ENCODE results near the gene SCN3A. TPM values are rescaled to one million over a fixed set of nuclear protein-coding genes. Genes with fewer than 3 reads are reported as not detected.

Gene SCN3A
- total RNA-seq, 4 donors from 2014 or later: 0.17 to 0.97 (median 0.38) TPM

DNA sequence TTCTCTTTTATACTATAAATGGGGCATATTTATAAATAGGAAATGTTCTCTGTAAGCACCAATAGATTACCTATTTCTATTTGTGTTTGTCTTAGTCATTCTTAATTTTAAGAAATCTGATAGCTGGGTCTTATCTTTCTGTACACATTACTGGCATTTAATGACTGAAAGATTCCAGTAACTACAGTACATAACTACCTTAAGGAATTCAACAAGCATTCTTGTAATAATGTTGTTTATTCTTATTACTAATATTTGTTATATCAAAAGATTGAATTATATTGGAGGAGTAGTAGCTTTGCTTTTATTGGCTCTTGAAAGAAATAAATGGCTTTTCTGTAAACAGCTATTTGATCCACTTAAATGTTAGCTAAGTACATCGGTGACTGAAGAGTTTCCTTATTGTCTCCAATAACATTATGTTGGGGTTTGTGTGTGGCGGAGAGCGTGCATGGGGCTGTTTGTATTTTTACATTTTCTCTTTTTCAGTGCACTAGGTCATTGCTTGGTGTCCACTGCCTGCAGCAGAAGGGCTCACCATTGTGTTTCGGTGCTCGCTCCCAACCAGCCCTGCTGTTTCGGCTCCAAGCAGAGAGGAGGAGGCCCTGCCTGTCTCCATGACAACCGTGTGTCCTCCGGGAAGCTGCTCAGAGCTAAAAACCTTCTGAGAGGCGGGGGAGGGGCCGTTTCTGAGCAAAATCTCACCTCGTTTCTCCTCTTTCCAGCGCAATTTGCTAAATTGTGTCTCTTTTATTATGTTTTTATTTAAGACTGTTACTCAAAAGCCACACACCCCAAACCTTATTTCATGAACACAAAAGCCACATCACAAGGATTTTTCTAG lies 136.0 kb downstream of the SCN3A start:
- no peak for TF ChIP-seq POLR2A (IDR thresholded peaks at IDR 0.05)
- TF ChIP-seq EP300 (IDR thresholded peaks at IDR 0.05): no peak
- TF ChIP-seq, protein P1, sequence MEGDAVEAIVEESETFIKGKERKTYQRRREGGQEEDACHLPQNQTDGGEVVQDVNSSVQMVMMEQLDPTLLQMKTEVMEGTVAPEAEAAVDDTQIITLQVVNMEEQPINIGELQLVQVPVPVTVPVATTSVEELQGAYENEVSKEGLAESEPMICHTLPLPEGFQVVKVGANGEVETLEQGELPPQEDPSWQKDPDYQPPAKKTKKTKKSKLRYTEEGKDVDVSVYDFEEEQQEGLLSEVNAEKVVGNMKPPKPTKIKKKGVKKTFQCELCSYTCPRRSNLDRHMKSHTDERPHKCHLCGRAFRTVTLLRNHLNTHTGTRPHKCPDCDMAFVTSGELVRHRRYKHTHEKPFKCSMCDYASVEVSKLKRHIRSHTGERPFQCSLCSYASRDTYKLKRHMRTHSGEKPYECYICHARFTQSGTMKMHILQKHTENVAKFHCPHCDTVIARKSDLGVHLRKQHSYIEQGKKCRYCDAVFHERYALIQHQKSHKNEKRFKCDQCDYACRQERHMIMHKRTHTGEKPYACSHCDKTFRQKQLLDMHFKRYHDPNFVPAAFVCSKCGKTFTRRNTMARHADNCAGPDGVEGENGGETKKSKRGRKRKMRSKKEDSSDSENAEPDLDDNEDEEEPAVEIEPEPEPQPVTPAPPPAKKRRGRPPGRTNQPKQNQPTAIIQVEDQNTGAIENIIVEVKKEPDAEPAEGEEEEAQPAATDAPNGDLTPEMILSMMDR (IDR thresholded peaks at IDR 0.05): no peak
- TF ChIP-seq POLR2AphosphoS5 (IDR thresholded peaks at IDR 0.05): no peak
- H3K27ac ChIP-seq: no peak overlapping the region
- 19% methylated on average over 12 of the region's 12 CpGs for WGBS
- H3K9me3 ChIP-seq: no peaks in the 10 kb centered on the region
- no peaks in the 10 kb centered on the region for H3K27me3 ChIP-seq
- no peaks in the 10 kb centered on the region for H3K4me1 ChIP-seq
- no peak overlapping the region for H3K4me3 ChIP-seq
- H3K36me3 ChIP-seq: no peaks in the 10 kb centered on the region
- DNase-seq (ENCODE audit: low spot score in 2 of 2): no peak

GRCh38 chr2:165064743-165065142 lies 139.1 kb downstream of the SCN3A start:
- no peaks in the 10 kb centered on the region for H3K36me3 ChIP-seq
- H3K4me3 ChIP-seq: no peak overlapping the region
- no peak overlapping the region for H3K27ac ChIP-seq
- no peaks in the 10 kb centered on the region for H3K27me3 ChIP-seq
- H3K4me1 ChIP-seq: no peaks in the 10 kb centered on the region
- no peak for DNase-seq (ENCODE audit: low spot score in 2 of 2)
- no peak for TF ChIP-seq EP300 (IDR thresholded peaks at IDR 0.05)
- TF ChIP-seq, protein P1 (IDR thresholded peaks at IDR 0.05): no peak
- no peak for TF ChIP-seq POLR2AphosphoS5 (IDR thresholded peaks at IDR 0.05)
- TF ChIP-seq POLR2A (IDR thresholded peaks at IDR 0.05): no peak
- no peaks in the 10 kb centered on the region for H3K9me3 ChIP-seq
- WGBS: 87% methylated on average over 3 of the region's 3 CpGs

DNA sequence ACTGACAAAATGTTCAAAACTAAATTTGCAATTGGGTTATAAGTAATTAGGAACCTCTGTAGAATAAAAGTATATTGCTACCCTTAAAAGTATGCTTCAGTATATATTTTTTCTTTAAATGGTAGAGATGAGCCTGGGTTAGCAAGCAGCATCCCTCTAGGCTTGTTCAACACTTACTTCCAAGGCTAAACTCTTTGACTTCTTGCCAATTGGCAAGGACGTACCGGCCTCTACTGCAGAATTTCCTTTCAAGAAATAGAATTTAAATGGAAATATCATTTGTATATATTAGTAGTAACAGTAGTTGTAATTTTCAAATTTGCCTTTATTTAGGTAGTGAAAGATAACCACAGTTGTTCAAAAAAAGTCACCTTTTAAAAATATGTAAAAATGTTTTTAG lies 143.4 kb downstream of the SCN3A start:
- 48% methylated on average over 2 of the region's 2 CpGs for WGBS

GRCh38 chr2:165058476-165059265 lies 145.2 kb downstream of the SCN3A start:
- WGBS: 50% methylated on average over 2 of the region's 2 CpGs
- no peaks in the 10 kb centered on the region for H3K36me3 ChIP-seq
- H3K4me1 ChIP-seq: no peaks in the 10 kb centered on the region
- no peak overlapping the region for H3K27ac ChIP-seq
- H3K4me3 ChIP-seq: no peak overlapping the region
- H3K27me3 ChIP-seq: no peaks in the 10 kb centered on the region
- no peak for DNase-seq (ENCODE audit: low spot score in 2 of 2)
- H3K9me3 ChIP-seq: no peaks in the 10 kb centered on the region
- TF ChIP-seq POLR2AphosphoS5 (IDR thresholded peaks at IDR 0.05): no peak
- TF ChIP-seq POLR2A (IDR thresholded peaks at IDR 0.05): no peak
- no peak for TF ChIP-seq EP300 (IDR thresholded peaks at IDR 0.05)
- TF ChIP-seq, protein P1 (IDR thresholded peaks at IDR 0.05): no peak

More for the DNA sequence above, 143.4 kb downstream of the SCN3A start:
- H3K36me3 ChIP-seq: no peaks in the 10 kb centered on the region
- no peaks in the 10 kb centered on the region for H3K4me1 ChIP-seq
- H3K4me3 ChIP-seq: no peak overlapping the region
- no peaks in the 10 kb centered on the region for H3K27me3 ChIP-seq
- no peak for DNase-seq (ENCODE audit: low spot score in 2 of 2)
- TF ChIP-seq POLR2A (IDR thresholded peaks at IDR 0.05) (no peak), POLR2AphosphoS5 (IDR thresholded peaks at IDR 0.05) (no peak), EP300 (IDR thresholded peaks at IDR 0.05) (no peak)
- TF ChIP-seq, protein P1 (IDR thresholded peaks at IDR 0.05): no peak
- H3K9me3 ChIP-seq: no peaks in the 10 kb centered on the region
- no peak overlapping the region for H3K27ac ChIP-seq

GRCh38 chr2:165057931-165058330 lies 145.9 kb downstream of the SCN3A start:
- no peak for DNase-seq (ENCODE audit: low spot score in 2 of 2)
- H3K4me3 ChIP-seq: no peak overlapping the region
- H3K4me1 ChIP-seq: no peaks in the 10 kb centered on the region
- no peaks in the 10 kb centered on the region for H3K27me3 ChIP-seq
- H3K27ac ChIP-seq: no peak overlapping the region
- H3K36me3 ChIP-seq: no peaks in the 10 kb centered on the region
- WGBS: 77% methylated on average over 3 of the region's 3 CpGs
- TF ChIP-seq POLR2AphosphoS5 (IDR thresholded peaks at IDR 0.05) (no peak), EP300 (IDR thresholded peaks at IDR 0.05) (no peak), POLR2A (IDR thresholded peaks at IDR 0.05) (no peak)
- TF ChIP-seq, protein P1 (IDR thresholded peaks at IDR 0.05): no peak
- H3K9me3 ChIP-seq: no peaks in the 10 kb centered on the region
